Vagina (tissue), 2 donors: ENCODE data around the gene KCTD20.

Experiments
- CTCF ChIP-seq, 3 experiments: fragments of 450-650 bp in 2 of 3; fragments of 200-600 bp in 1 of 3; sonication (generic) in 1 of 3; IDR thresholded peaks; one replicate each; pipeline ENCODE4 v1.5.1; 2017 to 2019; ENCODE audit warnings: antibody characterized with exemption in 3 of 3, mild to moderate bottlenecking in 2 of 3, moderate library complexity in 2 of 3
- POLR2A ChIP-seq, 2 donors: fragments of 450-650 bp; IDR thresholded peaks; one replicate each; pipeline ENCODE4 v1.6.1; 2017; ENCODE audit warnings: antibody characterized with exemption in 2 of 2, mild to moderate bottlenecking in 2 of 2, moderate library complexity in 2 of 2
- POLR2AphosphoS5 ChIP-seq, 2 donors: sonication (generic); formaldehyde crosslinking; IDR thresholded peaks; one replicate each; pipeline ENCODE4 v1.9.0; 2017; ENCODE audit warnings: antibody characterized with exemption in 2 of 2, mild to moderate bottlenecking in 2 of 2, low read depth in 1 of 2; ENCODE audit not compliant: insufficient read depth in 1 of 2

- TF ChIP-seq CTCF (IDR thresholded peaks at IDR 0.05), result no peak
- no peak for TF ChIP-seq POLR2AphosphoS5 (IDR thresholded peaks at IDR 0.05; ENCODE audit: insufficient read depth in 1 of 2, low read depth in 1 of 2)
- no peak for TF ChIP-seq POLR2A (IDR thresholded peaks at IDR 0.05)
Measured at GRCh38 chr6:36526066-36526465, 83.3 kb downstream of the KCTD20 start.
